SU-DHL-6 (cell line): ENCODE results near the gene SPCS2.

Experiments
- H2AFZ ChIP-seq: fragments of 200-600 bp; sonication (generic); 2 replicates; pipeline ENCODE4 v1.6.1; 2014; ENCODE audit warnings: low read depth, mild to moderate bottlenecking, moderate library complexity, mixed read lengths, antibody characterized with exemption, low read length; ENCODE audit not compliant: severe bottlenecking
- H3F3A ChIP-seq: fragments of 200-600 bp; shearing (Covaris generic); 2 replicates; pipeline ENCODE4 v1.6.0; 2016; ENCODE audit warnings: antibody characterized with exemption, mild to moderate bottlenecking; ENCODE audit not compliant: insufficient read depth
- H3K27ac ChIP-seq: fragments of 200-600 bp; sonication (generic); 2 replicates; pipeline ENCODE4 v1.5.1; 2016; ENCODE audit warnings: low read depth, mild to moderate bottlenecking, low read length, moderate library complexity, mixed read lengths
- H3K27me3 ChIP-seq: fragments of 200-600 bp; sonication (generic), shearing (Covaris generic); 2 replicates; pipeline ENCODE4 v1.6.0; 2014; ENCODE audit warnings: mild to moderate bottlenecking, low read length
- H3K36me3 ChIP-seq: fragments of 200-600 bp; sonication (generic); 2 replicates; pipeline ENCODE4 v1.6.1; 2014; ENCODE audit warnings: mild to moderate bottlenecking, low read length, mixed read lengths
- H3K4me2 ChIP-seq: fragments of 300-600, 200-600 bp; shearing (Covaris generic), sonication (generic); 2 replicates; pipeline ENCODE4 v1.6.0; 2014; ENCODE audit warnings: low read length, low read depth, mild to moderate bottlenecking; ENCODE audit not compliant: poor library complexity, severe bottlenecking
- H3K4me3 ChIP-seq: fragments of 200-600 bp; sonication (generic); 2 replicates; pipeline ENCODE4 v1.5.1; 2014; ENCODE audit warnings: antibody characterized with exemption, low read length, mild to moderate bottlenecking, mixed read lengths; ENCODE audit not compliant: insufficient read depth, poor library complexity, severe bottlenecking
- H3K79me2 ChIP-seq: fragments of 200-600 bp; sonication (generic); 2 replicates; pipeline ENCODE4 v1.6.1; 2014; ENCODE audit warnings: mild to moderate bottlenecking, low read length, moderate library complexity; ENCODE audit not compliant: insufficient read depth
- H3K9ac ChIP-seq: fragments of 200-600 bp; sonication (generic); 2 replicates; pipeline ENCODE4 v1.7.0; 2014; ENCODE audit warnings: mild to moderate bottlenecking, low read length
- H3K9me2 ChIP-seq: fragments of 200-600 bp; sonication (generic); replicated peaks from 2 replicates; pipeline ENCODE4 v1.6.1; 2014; ENCODE audit warnings: low read length; ENCODE audit not compliant: insufficient read depth
- H3K9me3 ChIP-seq: fragments of 200-600 bp; sonication (generic); 2 replicates; pipeline ENCODE4 v1.6.1; 2014; ENCODE audit warnings: low read length, mixed read lengths; ENCODE audit not compliant: insufficient read depth
- H4K20me1 ChIP-seq: fragments of 200-600 bp; sonication (generic); 2 replicates; pipeline ENCODE4 v1.6.1; 2014; ENCODE audit warnings: low read depth, mild to moderate bottlenecking, antibody characterized with exemption, low read length, moderate library complexity, mixed read lengths
- CTCF ChIP-seq: fragments of 200-600 bp; sonication (generic); IDR thresholded peaks from one replicate; pipeline ENCODE4 v1.5.1; 2017; ENCODE audit warnings: antibody characterized with exemption, mild to moderate bottlenecking, low read length, moderate library complexity; ENCODE audit not compliant: insufficient read depth, poor library complexity, severe bottlenecking
- EZH2phosphoT487 ChIP-seq: fragments of 200-600 bp; sonication (generic), shearing (Covaris generic); conservative IDR thresholded peaks from 2 replicates; pipeline ENCODE4 v1.6.1; 2018; ENCODE audit warnings: mild to moderate bottlenecking, antibody characterized with exemption, low read length, moderate library complexity, mixed read lengths

SPCS2 gene

DNA sequence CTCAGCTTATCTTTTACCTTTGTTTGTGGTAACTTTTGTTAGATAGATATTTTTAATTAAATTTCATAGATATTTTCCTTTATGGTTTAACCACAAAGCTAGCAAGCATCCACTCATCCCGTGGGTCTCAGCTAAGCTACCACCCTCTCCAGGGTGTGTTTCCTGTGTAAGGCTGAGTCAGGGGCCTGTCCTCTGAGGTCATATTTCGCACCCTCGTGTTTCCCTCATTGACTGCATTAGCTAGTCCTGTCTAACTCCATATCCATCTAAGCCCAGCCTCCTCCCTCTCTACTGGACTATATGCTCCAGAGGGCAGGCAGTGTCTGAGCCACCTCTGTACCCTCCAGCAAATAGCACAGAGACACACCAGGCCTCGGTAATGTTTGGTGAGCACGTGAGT lies 16.9 kb upstream of the SPCS2 start:
- TF ChIP-seq CTCF (no peak), EZH2phosphoT487 (no peak)
- no peaks in the 10 kb centered on the region for H4K20me1 ChIP-seq
- H3K4me2 ChIP-seq: no peak overlapping the region
- H3K79me2 ChIP-seq: no peaks in the 10 kb centered on the region
- no peak overlapping the region for H3K4me3 ChIP-seq
- H3K27me3 ChIP-seq: no peaks in the 10 kb centered on the region
- H3F3A ChIP-seq: no peaks in the 10 kb centered on the region
- no peak overlapping the region for H3K27ac ChIP-seq
- H3K9me2 ChIP-seq: no peaks in the 10 kb centered on the region
- no peaks in the 10 kb centered on the region for H3K9me3 ChIP-seq
- no peaks in the 10 kb centered on the region for H3K36me3 ChIP-seq
- no peak overlapping the region for H2AFZ ChIP-seq
- H3K9ac ChIP-seq: no peak overlapping the region

DNA sequence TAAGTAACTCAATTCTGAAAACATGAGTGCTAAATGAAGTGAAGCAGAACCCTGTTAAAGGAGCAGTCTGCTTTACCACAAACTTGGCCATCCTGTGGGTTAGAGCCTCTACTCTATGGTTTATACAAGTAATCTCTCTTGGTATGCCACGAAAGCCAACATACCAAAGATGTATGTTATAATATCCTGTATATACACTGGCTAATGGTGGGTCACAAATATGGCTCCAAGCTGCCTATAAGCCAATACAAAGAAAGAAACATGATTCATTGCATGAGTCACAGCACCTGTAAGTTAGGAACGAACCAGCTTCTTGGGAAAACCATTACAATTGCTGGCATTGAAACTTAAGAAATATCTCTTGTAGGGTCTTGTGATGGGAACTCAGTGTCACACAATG lies 16.3 kb upstream of the SPCS2 start:
- H4K20me1 ChIP-seq: no peaks in the 10 kb centered on the region
- H2AFZ ChIP-seq: no peak overlapping the region
- no peak for TF ChIP-seq CTCF
- TF ChIP-seq EZH2phosphoT487: no peak
- H3K9me3 ChIP-seq: no peaks in the 10 kb centered on the region
- H3K36me3 ChIP-seq: no peaks in the 10 kb centered on the region
- H3K9me2 ChIP-seq: no peaks in the 10 kb centered on the region
- H3K9ac ChIP-seq: no peak overlapping the region
- H3K4me3 ChIP-seq: no peak overlapping the region
- H3F3A ChIP-seq: no peaks in the 10 kb centered on the region
- no peak overlapping the region for H3K4me2 ChIP-seq
- no peaks in the 10 kb centered on the region for H3K79me2 ChIP-seq
- H3K27me3 ChIP-seq: no peaks in the 10 kb centered on the region
- no peak overlapping the region for H3K27ac ChIP-seq

DNA sequence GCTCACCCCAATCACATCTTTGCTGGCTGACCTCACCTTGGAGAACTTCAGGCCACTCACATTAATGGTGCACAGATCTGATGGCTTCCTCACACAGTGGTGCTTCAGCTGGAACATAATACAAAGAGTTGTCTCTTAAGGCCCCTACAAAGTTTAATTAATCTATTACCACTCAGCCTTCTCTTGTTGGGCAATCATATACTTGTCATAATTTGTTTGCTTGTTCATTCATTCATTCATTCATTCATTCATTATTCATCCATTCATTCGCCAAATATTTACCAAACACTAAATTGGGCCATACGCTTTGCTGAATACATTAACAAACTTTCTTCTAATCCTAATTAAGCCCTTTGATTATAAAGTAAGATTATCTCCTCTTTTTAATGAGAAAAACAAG lies 15.3 kb upstream of the SPCS2 start:
- H3K9me2 ChIP-seq: no peaks in the 10 kb centered on the region
- H3K36me3 ChIP-seq: no peaks in the 10 kb centered on the region
- no peak overlapping the region for H3K9ac ChIP-seq
- H4K20me1 ChIP-seq: no peaks in the 10 kb centered on the region
- H3K4me2 ChIP-seq: no peak overlapping the region
- no peaks in the 10 kb centered on the region for H3K27me3 ChIP-seq
- no peak overlapping the region for H3K4me3 ChIP-seq
- H3K9me3 ChIP-seq: no peaks in the 10 kb centered on the region
- H3K79me2 ChIP-seq: no peaks in the 10 kb centered on the region
- TF ChIP-seq EZH2phosphoT487: no peak
- no peak for TF ChIP-seq CTCF
- H3F3A ChIP-seq: no peaks in the 10 kb centered on the region
- H2AFZ ChIP-seq: no peak overlapping the region
- no peak overlapping the region for H3K27ac ChIP-seq

- Histone ChIP-seq H3K9ac (no peak overlapping the region), H3K27ac (no peak overlapping the region), H4K20me1 (no peaks in the 10 kb centered on the region), H3K27me3 (no peaks in the 10 kb centered on the region), H2AFZ (no peak overlapping the region), H3K79me2 (no peaks in the 10 kb centered on the region), H3K4me3 (no peak overlapping the region), H3K9me3 (no peaks in the 10 kb centered on the region), H3K36me3 (no peaks in the 10 kb centered on the region), H3K9me2 (no peaks in the 10 kb centered on the region), H3F3A (no peaks in the 10 kb centered on the region), H3K4me2 (no peak overlapping the region)
- TF ChIP-seq CTCF (no peak), EZH2phosphoT487 (no peak)
Observed at GRCh38 chr11:74935285-74935684, 13.8 kb upstream of the SPCS2 start.
